SU-DHL-6 (cell line): ENCODE data around the gene ZCCHC17.

Experiments
- H2AFZ ChIP-seq: fragments of 200-600 bp; sonication (generic); 2 replicates; pipeline ENCODE4 v1.6.1; 2014; ENCODE audit warnings: low read depth, mild to moderate bottlenecking, moderate library complexity, mixed read lengths, antibody characterized with exemption, low read length; ENCODE audit not compliant: severe bottlenecking
- H3F3A ChIP-seq: fragments of 200-600 bp; shearing (Covaris generic); 2 replicates; pipeline ENCODE4 v1.6.0; 2016; ENCODE audit warnings: antibody characterized with exemption, mild to moderate bottlenecking; ENCODE audit not compliant: insufficient read depth
- H3K27ac ChIP-seq: fragments of 200-600 bp; sonication (generic); 2 replicates; pipeline ENCODE4 v1.5.1; 2016; ENCODE audit warnings: low read depth, mild to moderate bottlenecking, low read length, moderate library complexity, mixed read lengths
- H3K27me3 ChIP-seq: fragments of 200-600 bp; sonication (generic), shearing (Covaris generic); 2 replicates; pipeline ENCODE4 v1.6.0; 2014; ENCODE audit warnings: mild to moderate bottlenecking, low read length
- H3K36me3 ChIP-seq: fragments of 200-600 bp; sonication (generic); 2 replicates; pipeline ENCODE4 v1.6.1; 2014; ENCODE audit warnings: mild to moderate bottlenecking, low read length, mixed read lengths
- H3K4me2 ChIP-seq: fragments of 300-600, 200-600 bp; shearing (Covaris generic), sonication (generic); 2 replicates; pipeline ENCODE4 v1.6.0; 2014; ENCODE audit warnings: low read length, low read depth, mild to moderate bottlenecking; ENCODE audit not compliant: poor library complexity, severe bottlenecking
- H3K4me3 ChIP-seq: fragments of 200-600 bp; sonication (generic); 2 replicates; pipeline ENCODE4 v1.5.1; 2014; ENCODE audit warnings: antibody characterized with exemption, low read length, mild to moderate bottlenecking, mixed read lengths; ENCODE audit not compliant: insufficient read depth, poor library complexity, severe bottlenecking
- H3K79me2 ChIP-seq: fragments of 200-600 bp; sonication (generic); 2 replicates; pipeline ENCODE4 v1.6.1; 2014; ENCODE audit warnings: mild to moderate bottlenecking, low read length, moderate library complexity; ENCODE audit not compliant: insufficient read depth
- H3K9ac ChIP-seq: fragments of 200-600 bp; sonication (generic); 2 replicates; pipeline ENCODE4 v1.7.0; 2014; ENCODE audit warnings: mild to moderate bottlenecking, low read length
- H3K9me2 ChIP-seq: fragments of 200-600 bp; sonication (generic); replicated peaks from 2 replicates; pipeline ENCODE4 v1.6.1; 2014; ENCODE audit warnings: low read length; ENCODE audit not compliant: insufficient read depth
- H3K9me3 ChIP-seq: fragments of 200-600 bp; sonication (generic); 2 replicates; pipeline ENCODE4 v1.6.1; 2014; ENCODE audit warnings: low read length, mixed read lengths; ENCODE audit not compliant: insufficient read depth
- H4K20me1 ChIP-seq: fragments of 200-600 bp; sonication (generic); 2 replicates; pipeline ENCODE4 v1.6.1; 2014; ENCODE audit warnings: low read depth, mild to moderate bottlenecking, antibody characterized with exemption, low read length, moderate library complexity, mixed read lengths
- EZH2phosphoT487 ChIP-seq: fragments of 200-600 bp; sonication (generic), shearing (Covaris generic); conservative IDR thresholded peaks from 2 replicates; pipeline ENCODE4 v1.6.1; 2018; ENCODE audit warnings: mild to moderate bottlenecking, antibody characterized with exemption, low read length, moderate library complexity, mixed read lengths
- TF ChIP-seq, protein P1 (sequence below): fragments of 200-600 bp; sonication (generic); IDR thresholded peaks from one replicate; pipeline ENCODE4 v1.5.1; 2017; ENCODE audit warnings: antibody characterized with exemption, mild to moderate bottlenecking, low read length, moderate library complexity; ENCODE audit not compliant: insufficient read depth, poor library complexity, severe bottlenecking

Gene ZCCHC17

DNA sequence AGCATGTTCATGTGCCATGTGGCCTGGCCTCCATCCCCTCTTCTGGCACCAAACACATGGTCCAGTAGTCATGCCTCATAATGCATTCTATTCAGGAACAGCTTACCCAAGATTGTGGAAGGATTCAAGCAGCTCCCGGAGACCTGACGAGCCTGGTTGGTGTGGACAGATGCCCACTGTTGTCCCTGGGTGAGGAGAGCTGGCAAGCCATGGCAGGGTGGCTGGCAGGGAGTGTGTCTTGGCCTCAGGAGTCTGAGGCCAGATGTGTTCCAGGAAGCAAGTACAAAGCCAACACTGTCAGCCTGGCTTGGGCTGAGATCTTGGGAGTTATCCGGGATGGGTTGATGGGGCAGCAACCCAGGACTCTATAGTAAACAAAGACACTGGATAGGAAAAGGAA is 83.3 kb downstream of the ZCCHC17 start:
- H4K20me1 ChIP-seq: no peaks in the 10 kb centered on the region
- no peak overlapping the region for H2AFZ ChIP-seq
- no peaks in the 10 kb centered on the region for H3K79me2 ChIP-seq
- H3K27ac ChIP-seq: no peak overlapping the region
- no peaks in the 10 kb centered on the region for H3K27me3 ChIP-seq
- no peak overlapping the region for H3K4me3 ChIP-seq
- TF ChIP-seq, protein P1, sequence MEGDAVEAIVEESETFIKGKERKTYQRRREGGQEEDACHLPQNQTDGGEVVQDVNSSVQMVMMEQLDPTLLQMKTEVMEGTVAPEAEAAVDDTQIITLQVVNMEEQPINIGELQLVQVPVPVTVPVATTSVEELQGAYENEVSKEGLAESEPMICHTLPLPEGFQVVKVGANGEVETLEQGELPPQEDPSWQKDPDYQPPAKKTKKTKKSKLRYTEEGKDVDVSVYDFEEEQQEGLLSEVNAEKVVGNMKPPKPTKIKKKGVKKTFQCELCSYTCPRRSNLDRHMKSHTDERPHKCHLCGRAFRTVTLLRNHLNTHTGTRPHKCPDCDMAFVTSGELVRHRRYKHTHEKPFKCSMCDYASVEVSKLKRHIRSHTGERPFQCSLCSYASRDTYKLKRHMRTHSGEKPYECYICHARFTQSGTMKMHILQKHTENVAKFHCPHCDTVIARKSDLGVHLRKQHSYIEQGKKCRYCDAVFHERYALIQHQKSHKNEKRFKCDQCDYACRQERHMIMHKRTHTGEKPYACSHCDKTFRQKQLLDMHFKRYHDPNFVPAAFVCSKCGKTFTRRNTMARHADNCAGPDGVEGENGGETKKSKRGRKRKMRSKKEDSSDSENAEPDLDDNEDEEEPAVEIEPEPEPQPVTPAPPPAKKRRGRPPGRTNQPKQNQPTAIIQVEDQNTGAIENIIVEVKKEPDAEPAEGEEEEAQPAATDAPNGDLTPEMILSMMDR: no peak
- no peak for TF ChIP-seq EZH2phosphoT487
- no peak overlapping the region for H3K4me2 ChIP-seq
- no peaks in the 10 kb centered on the region for H3K9me3 ChIP-seq
- no peaks in the 10 kb centered on the region for H3F3A ChIP-seq
- no peaks in the 10 kb centered on the region for H3K9me2 ChIP-seq
- H3K36me3 ChIP-seq: no peaks in the 10 kb centered on the region
- H3K9ac ChIP-seq: no peak overlapping the region

DNA sequence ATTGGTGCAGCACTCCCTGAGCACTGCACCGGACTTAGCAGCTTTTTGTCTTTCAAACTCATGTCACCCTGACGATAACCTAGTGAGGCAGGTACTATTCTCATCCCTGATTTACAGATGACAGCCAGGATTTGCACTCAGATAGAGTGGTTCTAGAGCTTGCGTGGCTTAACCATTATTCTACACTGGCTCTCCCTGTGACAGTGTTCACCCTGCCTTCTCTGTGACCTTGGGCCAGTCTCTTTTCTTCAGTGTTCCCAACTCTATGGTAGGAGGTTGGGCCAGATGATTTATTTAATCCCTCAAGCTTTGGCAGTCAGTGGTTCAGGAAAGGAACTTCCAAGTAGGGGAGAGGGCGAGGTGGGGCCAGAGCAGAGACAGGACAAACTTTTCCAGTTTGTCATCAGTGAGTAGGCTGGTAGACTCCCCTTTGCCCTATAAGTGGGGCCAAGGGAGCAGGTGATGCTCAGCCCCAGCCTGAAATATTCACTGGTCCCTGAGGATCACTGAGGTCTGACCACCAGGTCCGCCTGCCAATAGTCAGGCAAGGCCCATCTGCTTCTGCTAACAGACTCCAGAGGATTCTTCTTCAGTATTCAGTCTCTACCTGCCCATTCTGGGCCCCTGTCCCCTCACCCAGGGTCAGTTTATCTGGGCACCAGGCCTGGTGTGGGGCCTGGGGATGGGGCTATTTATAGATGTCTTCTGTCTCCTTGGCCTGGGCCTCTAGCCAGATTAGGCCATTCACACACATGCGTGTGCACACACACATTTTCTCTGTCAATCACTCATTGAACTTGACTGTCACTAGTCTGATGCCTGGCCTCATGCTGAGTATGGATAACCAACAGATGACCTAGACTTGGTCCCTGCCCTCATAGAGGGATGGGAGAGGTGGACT is 84.8 kb downstream of the ZCCHC17 start:
- Histone ChIP-seq H3K27me3 (no peaks in the 10 kb centered on the region), H3K27ac (no peak overlapping the region), H3K36me3 (no peaks in the 10 kb centered on the region), H3K9ac (no peak overlapping the region), H3K4me3 (no peak overlapping the region), H3K9me3 (no peaks in the 10 kb centered on the region), H3F3A (no peaks in the 10 kb centered on the region), H3K79me2 (no peaks in the 10 kb centered on the region), H3K4me2 (no peak overlapping the region), H2AFZ (no peak overlapping the region), H3K9me2 (no peaks in the 10 kb centered on the region), H4K20me1 (no peaks in the 10 kb centered on the region)
- no peak for TF ChIP-seq EZH2phosphoT487
- TF ChIP-seq, protein P1: no peak

- no peaks in the 10 kb centered on the region for H3K36me3 ChIP-seq
- H3K79me2 ChIP-seq: no peaks in the 10 kb centered on the region
- TF ChIP-seq, protein P1: no peak
- TF ChIP-seq EZH2phosphoT487: no peak
- no peaks in the 10 kb centered on the region for H3F3A ChIP-seq
- no peaks in the 10 kb centered on the region for H3K9me3 ChIP-seq
- H4K20me1 ChIP-seq: no peaks in the 10 kb centered on the region
- H2AFZ ChIP-seq: no peak overlapping the region
- no peaks in the 10 kb centered on the region for H3K27me3 ChIP-seq
- no peak overlapping the region for H3K4me2 ChIP-seq
- no peaks in the 10 kb centered on the region for H3K9me2 ChIP-seq
- no peak overlapping the region for H3K9ac ChIP-seq
- no peak overlapping the region for H3K27ac ChIP-seq
- no peak overlapping the region for H3K4me3 ChIP-seq
Observed at GRCh38 chr1:31382379-31382989, 85.7 kb downstream of the ZCCHC17 start.
